GM18867 (cell line): Measurements from ENCODE around the gene TPM1.
"Not testable (repeated sequence)": the region's sequence is repeated elsewhere in the genome, so short reads cannot be mapped to it uniquely, and the experiment has no call there.

ENCODE experiments used
- ATAC-seq: cut with Tn5 transposase; IDR thresholded peaks from one replicate; pipeline ENCODE4 v1.9.1; 2021; ENCODE audit warnings: mild to moderate bottlenecking, moderate library complexity; ENCODE audit not compliant: unreplicated experiment

TPM1 gene

GRCh38 chr15:63090887-63091286, 48.3 kb downstream of the TPM1 start:
- no peak for ATAC-seq

GRCh38 chr15:63091679-63092446, 49.3 kb downstream of the TPM1 start:
- ATAC-seq, result no peak

- ATAC-seq, result peak; percentile 56
Observed at GRCh38 chr15:63093486-63094205, 51.1 kb downstream of the TPM1 start.

GRCh38 chr15:63094495-63094931, 52.0 kb downstream of the TPM1 start:
- no peak for ATAC-seq

- no peak for ATAC-seq
Observed at GRCh38 chr15:63096178-63096577, 53.6 kb downstream of the TPM1 start.

- ATAC-seq, result not testable (repeated sequence)
Observed at GRCh38 chr15:63098901-63099300, 56.4 kb downstream of the TPM1 start.

GRCh38 chr15:63099581-63099980, 57.0 kb downstream of the TPM1 start:
- not testable (repeated sequence) for ATAC-seq

- no peak for ATAC-seq
Observed at GRCh38 chr15:63103416-63103815, 60.9 kb downstream of the TPM1 start.

GRCh38 chr15:63104727-63105126, 62.2 kb downstream of the TPM1 start:
- ATAC-seq, result no peak

- not testable (repeated sequence) for ATAC-seq
Observed at GRCh38 chr15:63105354-63105753, 62.8 kb downstream of the TPM1 start.

GRCh38 chr15:63107895-63108546, 65.5 kb downstream of the TPM1 start:
- ATAC-seq, result no peak

GRCh38 chr15:63109498-63109897, 67.0 kb downstream of the TPM1 start:
- no peak for ATAC-seq

- no peak for ATAC-seq
Observed at GRCh38 chr15:63109920-63110319, 67.4 kb downstream of the TPM1 start.

GRCh38 chr15:63110428-63111026, 68.0 kb downstream of the TPM1 start:
- no peak for ATAC-seq

- ATAC-seq, result no peak
Observed at GRCh38 chr15:63111481-63111880, 68.9 kb downstream of the TPM1 start.

GRCh38 chr15:63112871-63113270, 70.3 kb downstream of the TPM1 start:
- no peak for ATAC-seq

GRCh38 chr15:63114465-63114864, 71.9 kb downstream of the TPM1 start:
- ATAC-seq, result no peak
